Spleen (tissue), 11 donors: Measurements from ENCODE around the gene TBCEL. TPM values are rescaled to one million over a fixed set of nuclear protein-coding genes. Genes with fewer than 3 reads are reported as not detected.

ENCODE experiments used
- DNase-seq: peaks from one replicate; pipeline ENCODE4 v3.0.0-alpha.2; 2020
- H3K27ac ChIP-seq, 8 donors: fragments of 200-600 bp; sonication (generic) in 7 of 8; 1 replicate in 4 of 8; 2 replicates in 4 of 8; pipeline versions ENCODE4 v1.5.0 to v1.8.0; 2016 to 2021; ENCODE audit warnings: inconsistent platforms in 4 of 8, mild to moderate bottlenecking in 4 of 8, moderate library complexity in 1 of 8
- H3K27me3 ChIP-seq, 7 donors: fragments of 200-600 bp; sonication (generic) in 6 of 7; replicated peaks in 1 of 7; 1 replicate in 4 of 7; 2 replicates in 3 of 7; pipeline versions ENCODE4 v1.5.0 to v1.8.0; 2016 to 2021; ENCODE audit warnings: inconsistent platforms in 3 of 7, mild to moderate bottlenecking in 1 of 7
- H3K36me3 ChIP-seq, 6 donors: fragments of 200-600 bp; sonication (generic) in 5 of 6; 1 replicate in 4 of 6; 2 replicates in 2 of 6; pipeline versions ENCODE4 v1.5.0 to v1.8.0; 2016 to 2021; ENCODE audit warnings: inconsistent platforms in 2 of 6
- H3K4me1 ChIP-seq, 6 donors: fragments of 200-600 bp; sonication (generic) in 5 of 6; 1 replicate in 3 of 6; 2 replicates in 3 of 6; pipeline versions ENCODE4 v1.5.0 to v1.8.0; 2016 to 2021; ENCODE audit warnings: inconsistent platforms in 3 of 6
- H3K4me3 ChIP-seq, 8 donors: fragments of 200-600 bp; sonication (generic) in 7 of 8; 1 replicate in 4 of 8; 2 replicates in 4 of 8; pipeline versions ENCODE4 v1.5.0 to v1.8.0; 2016 to 2021; ENCODE audit warnings: inconsistent platforms in 4 of 8, mild to moderate bottlenecking in 4 of 8, moderate library complexity in 2 of 8
- H3K9me3 ChIP-seq, 8 donors: fragments of 200-600 bp; sonication (generic) in 7 of 8; 1 replicate in 4 of 8; 2 replicates in 4 of 8; pipeline versions ENCODE4 v1.5.0 to v1.8.0; 2016 to 2021; ENCODE audit warnings: inconsistent platforms in 4 of 8
- POLR2A ChIP-seq, 3 donors: fragments of 450-650 bp; IDR thresholded peaks; one replicate each; pipeline ENCODE4 v1.5.1; 2017; ENCODE audit warnings: antibody characterized with exemption in 3 of 3, mild to moderate bottlenecking in 1 of 3
- POLR2AphosphoS5 ChIP-seq, 3 donors: sonication (generic); formaldehyde crosslinking; IDR thresholded peaks; one replicate each; pipeline ENCODE4 v1.5.1; 2017; ENCODE audit warnings: antibody characterized with exemption in 3 of 3
- WGBS, 5 donors: extraction: QIAGEN DNeasy Blood & Tissue Kit in 3 of 5; methylation state at CpG; one replicate each; pipeline versions ENCODE4 v1.1.5 to v1.1.7; 2013 to 2018; 5-methylcytosine and 5-hydroxymethylcytosine counted together
- intact Hi-C: fragments of 100-400 bp; cut with DNase I; formaldehyde crosslinking; loops from one replicate; pipeline ENCODE4 v1.15.0; 2023; ENCODE audit warnings: low total_unique reads
- polyA plus RNA-seq, 3 donors: library from polyadenylated mRNA; stranded (reverse); fragments of 200-250 nt; gene quantifications; one replicate each; pipeline ENCODE4 v1.2.1, GENCODE V29; 2013
- total RNA-seq, 7 donors: library from RNA; depleted of rRNA in 3 of 7; stranded (reverse); fragments of >200 nt in 3 of 7; fragmentation: NEBNext Ultra II Directional in 4 of 7; extraction: Animal tissue kit (Norgen Biotek cat#: 25700) in 4 of 7; gene quantifications; one replicate each; pipeline versions ENCODE4 v1.1.0 to v1.2.1, GENCODE V29; 2016 to 2021
- TF ChIP-seq, protein P1 (sequence below), 11 experiments: fragments of 200-600 bp in 7 of 11; fragments of 450-650 bp in 4 of 11; sonication (generic) in 4 of 11; IDR thresholded peaks in 8 of 11; conservative IDR thresholded peaks in 3 of 11; 1 replicate in 7 of 11; 2 replicates in 4 of 11; pipeline versions ENCODE4 v1.4.0 to v1.8.0; 2016 to 2021; ENCODE audit warnings: antibody characterized with exemption in 11 of 11, inconsistent platforms in 4 of 11, mild to moderate bottlenecking in 1 of 11
- donor health status: healthy with polysubstance abuse.
- donor health status: DM: no; HTN: no; CAD: no; lungs with moderate emphysema.
- donor health status: DM: no; HTN: no; CAD: no.
- donor health status: Bipolar disorder and iron deficiency.
- donor health status: healthy.
- donor health status: DM: no; HTN: no; CAD: no.
- donor health status: DM: yes; HTN: yes; CAD: no.

The TBCEL gene
- total and polyA plus RNA-seq, 10 donors, result 3.9 to 49.3 (median 31.6) TPM

DNA sequence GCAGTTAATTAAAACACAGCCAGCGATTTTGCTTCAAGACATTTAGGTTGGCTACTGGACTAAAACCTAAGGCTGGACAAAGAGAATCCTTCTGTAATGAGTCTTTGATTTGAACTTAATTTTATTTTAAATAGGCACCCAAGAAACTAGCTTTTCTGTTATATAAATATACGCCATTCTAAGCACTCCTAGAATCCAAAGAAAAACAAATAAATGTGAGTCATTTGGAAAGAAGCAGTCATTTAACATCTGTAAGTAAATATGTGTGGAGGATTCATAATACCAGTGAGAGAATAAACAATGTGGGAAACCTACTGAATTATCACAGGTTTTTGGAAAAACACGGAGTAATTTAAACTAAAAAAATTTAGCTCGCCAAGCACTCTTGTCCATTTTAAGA is 76.0 kb downstream of the TBCEL start:
- no peak for DNase-seq
- Histone ChIP-seq H3K27ac (no peak overlapping the region), H3K4me1 (no peaks in the 10 kb centered on the region), H3K36me3 (no peaks in the 10 kb centered on the region), H3K4me3 (no peak overlapping the region), H3K27me3 (no peaks in the 10 kb centered on the region), H3K9me3 (no peaks in the 10 kb centered on the region)
- intact Hi-C loops, result no loop called here
- TF ChIP-seq POLR2A (IDR thresholded peaks at IDR 0.05) (no peak), POLR2AphosphoS5 (IDR thresholded peaks at IDR 0.05) (no peak)
- TF ChIP-seq, protein P1, sequence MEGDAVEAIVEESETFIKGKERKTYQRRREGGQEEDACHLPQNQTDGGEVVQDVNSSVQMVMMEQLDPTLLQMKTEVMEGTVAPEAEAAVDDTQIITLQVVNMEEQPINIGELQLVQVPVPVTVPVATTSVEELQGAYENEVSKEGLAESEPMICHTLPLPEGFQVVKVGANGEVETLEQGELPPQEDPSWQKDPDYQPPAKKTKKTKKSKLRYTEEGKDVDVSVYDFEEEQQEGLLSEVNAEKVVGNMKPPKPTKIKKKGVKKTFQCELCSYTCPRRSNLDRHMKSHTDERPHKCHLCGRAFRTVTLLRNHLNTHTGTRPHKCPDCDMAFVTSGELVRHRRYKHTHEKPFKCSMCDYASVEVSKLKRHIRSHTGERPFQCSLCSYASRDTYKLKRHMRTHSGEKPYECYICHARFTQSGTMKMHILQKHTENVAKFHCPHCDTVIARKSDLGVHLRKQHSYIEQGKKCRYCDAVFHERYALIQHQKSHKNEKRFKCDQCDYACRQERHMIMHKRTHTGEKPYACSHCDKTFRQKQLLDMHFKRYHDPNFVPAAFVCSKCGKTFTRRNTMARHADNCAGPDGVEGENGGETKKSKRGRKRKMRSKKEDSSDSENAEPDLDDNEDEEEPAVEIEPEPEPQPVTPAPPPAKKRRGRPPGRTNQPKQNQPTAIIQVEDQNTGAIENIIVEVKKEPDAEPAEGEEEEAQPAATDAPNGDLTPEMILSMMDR (IDR thresholded peaks at IDR 0.05 in 8 of 11, conservative IDR thresholded peaks at IDR 0.05 in 3 of 11), result no peak
- 88 to 91% (median 90%) methylated on average over 4 of the region's 4 CpGs for WGBS, 5 donors

DNA sequence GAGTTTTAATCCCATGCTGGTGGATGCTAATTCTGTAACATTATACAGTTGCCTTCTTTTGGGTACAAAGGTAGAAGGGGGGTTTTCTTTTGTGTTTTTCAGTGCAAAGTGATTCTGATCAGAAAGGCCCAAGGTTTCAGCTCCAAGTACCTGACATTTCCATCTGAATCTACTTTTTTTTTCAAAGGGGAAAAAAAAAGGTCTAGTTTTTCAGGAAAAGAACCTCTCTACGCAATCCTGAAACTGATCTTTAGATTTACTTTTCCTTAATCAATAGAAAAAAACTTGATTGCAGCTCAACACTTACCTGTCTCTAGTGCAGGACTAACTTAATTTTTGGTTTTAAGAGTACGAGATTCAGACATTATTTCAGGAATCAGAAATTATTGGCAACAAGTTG is 77.0 kb downstream of the TBCEL start, which contains the start of gene TECTA:
Gene TECTA, plus strand, starts transcription at position 301 of the 400 bp plus-strand sequence. CDS start 1,423 bp downstream, outside the sequence.
- H3K4me3 ChIP-seq, result no peak within 1 kb of the TSS
- TF ChIP-seq POLR2AphosphoS5 (IDR thresholded peaks at IDR 0.05) (no peak), POLR2A (IDR thresholded peaks at IDR 0.05) (no peak)
- TF ChIP-seq, protein P1 (IDR thresholded peaks at IDR 0.05 in 8 of 11, conservative IDR thresholded peaks at IDR 0.05 in 3 of 11), result no peak
- no peaks in the 10 kb centered on the region for H3K9me3 ChIP-seq
- 86 to 96% (median 93%) methylated on average over 2 of the region's 2 CpGs for WGBS, 5 donors
- intact Hi-C loops, result no loop called here
- no peaks in the 10 kb centered on the region for H3K27me3 ChIP-seq
- H3K27ac ChIP-seq, result no peak within 1 kb of the TSS
- H3K36me3 ChIP-seq, result no peaks in the 10 kb centered on the region
- H3K4me1 ChIP-seq, result peaks cover 0 to 4% (median 0%) of the 10 kb centered on the region in 6 donors
- no peak for DNase-seq

GRCh38 chr11:121104312-121104762 is 80.4 kb downstream of the TBCEL start:
- intact Hi-C loops, result no loop called here
- peaks cover 0 to 4% (median 0%) of the 10 kb centered on the region in 6 donors for H3K4me1 ChIP-seq
- no peak for DNase-seq
- H3K27me3 ChIP-seq, result no peaks in the 10 kb centered on the region
- H3K36me3 ChIP-seq, result no peaks in the 10 kb centered on the region
- WGBS, 5 donors, result 77 to 91% (median 84%) methylated on average over 9 of the region's 9 CpGs
- H3K27ac ChIP-seq, result peak overlapping the region in 1 of 8 donors; percentile 14
- no peaks in the 10 kb centered on the region for H3K9me3 ChIP-seq
- TF ChIP-seq, protein P1 (IDR thresholded peaks at IDR 0.05 in 8 of 11, conservative IDR thresholded peaks at IDR 0.05 in 3 of 11), result no peak
- no peak overlapping the region for H3K4me3 ChIP-seq

- no peaks in the 10 kb centered on the region for H3K36me3 ChIP-seq
- no peaks in the 10 kb centered on the region for H3K27me3 ChIP-seq
- H3K9me3 ChIP-seq, result no peaks in the 10 kb centered on the region
- no peak for DNase-seq
- H3K4me3 ChIP-seq, result no peak overlapping the region
- intact Hi-C loops, result no loop called here
- TF ChIP-seq, protein P1 (IDR thresholded peaks at IDR 0.05 in 8 of 11, conservative IDR thresholded peaks at IDR 0.05 in 3 of 11), result no peak
- TF ChIP-seq POLR2A (IDR thresholded peaks at IDR 0.05) (no peak), POLR2AphosphoS5 (IDR thresholded peaks at IDR 0.05) (no peak)
- H3K4me1 ChIP-seq, result peaks cover 0 to 8% (median 0%) of the 10 kb centered on the region in 6 donors
- peak overlapping the region in 4 of 8 donors; percentile 33 to 60 (median 54) for H3K27ac ChIP-seq
- 55 to 71% (median 62%) methylated on average over 4 of the region's 4 CpGs for WGBS, 5 donors
These were observed 81.2 kb downstream of the TBCEL start for GRCh38 chr11:121105063-121105480.
